CD4-positive, alpha-beta T cell treated with Interleukin-1 beta for 1 hour (primary cell): ENCODE measurements around the gene CDKN2A.

Source experiments
- DNase-seq, 2 donors: peaks; one replicate each; pipeline ENCODE4 v3.0.0-alpha.2; 2020 to 2022

The CDKN2A gene

GRCh38 chr9:22005702-22006606 is 11.8 kb upstream of the CDKN2A start:
- no peak for DNase-seq

- DNase-seq: peak in 1 of 2 donors; percentile 30
Observed at GRCh38 chr9:22005021-22005701, 11.0 kb upstream of the CDKN2A start.

GRCh38 chr9:22002038-22002437 is 7.8 kb upstream of the CDKN2A start:
- no peak for DNase-seq

- DNase-seq: no peak
Observed at GRCh38 chr9:21998026-21998425, 3.8 kb upstream of the CDKN2A start.

GRCh38 chr9:21997480-21997879 is 3.3 kb upstream of the CDKN2A start:
- no peak for DNase-seq

GRCh38 chr9:21996858-21997257 is 2.7 kb upstream of the CDKN2A start:
- DNase-seq: no peak

GRCh38 chr9:21996438-21996837 is 2.2 kb upstream of the CDKN2A start:
- DNase-seq: no peak

GRCh38 chr9:21995666-21996398 is 1.6 kb upstream of the CDKN2A start:
- DNase-seq: peak in 1 of 2 donors; percentile 23

- DNase-seq: peak; percentile 88
Observed at GRCh38 chr9:21995006-21995665, 944 bp upstream of the CDKN2A start.

GRCh38 chr9:21994556-21995005 is 389 bp upstream of the CDKN2A start, which contains the start of gene CDKN2B-AS1:
TSS of gene CDKN2B-AS1 (plus strand) at chr9:21994791.
- DNase-seq: peak; percentile 49 to 58

- DNase-seq: no peak
Observed at GRCh38 chr9:21993007-21993406, 1.2 kb downstream of the CDKN2A start.

GRCh38 chr9:21991072-21991959 is 2.9 kb downstream of the CDKN2A start:
- no peak for DNase-seq

GRCh38 chr9:21989440-21990189 is 4.6 kb downstream of the CDKN2A start:
- no peak for DNase-seq

- DNase-seq: no peak
Observed at GRCh38 chr9:21988056-21988990, 5.9 kb downstream of the CDKN2A start.

GRCh38 chr9:21985964-21986667 is 8.1 kb downstream of the CDKN2A start:
- DNase-seq: no peak

GRCh38 chr9:21984101-21984500 is 10.1 kb downstream of the CDKN2A start:
- no peak for DNase-seq

- no peak for DNase-seq
Observed at GRCh38 chr9:21983561-21983935, 10.6 kb downstream of the CDKN2A start.

GRCh38 chr9:21982861-21983560 is 11.2 kb downstream of the CDKN2A start:
- no peak for DNase-seq
